CD4-positive, alpha-beta T cell treated with Interleukin-15 for 1 hour (primary cell): ENCODE results near the gene PGF.

Source experiments
- DNase-seq: peaks from one replicate; pipeline ENCODE4 v3.0.0-alpha.2; 2020

Gene PGF

GRCh38 chr14:74915826-74916225 lies 39.6 kb downstream of the PGF start:
- DNase-seq = no peak

GRCh38 chr14:74915426-74915825 lies 40.0 kb downstream of the PGF start:
- no peak for DNase-seq

- DNase-seq = no peak
Observed at GRCh38 chr14:74913986-74914573, 41.3 kb downstream of the PGF start.

- DNase-seq = no peak
Observed at GRCh38 chr14:74913393-74913910, 41.9 kb downstream of the PGF start.

- no peak for DNase-seq
Observed at GRCh38 chr14:74912801-74913200, 42.6 kb downstream of the PGF start.

- DNase-seq = no peak
Observed at GRCh38 chr14:74912111-74912510, 43.3 kb downstream of the PGF start.

GRCh38 chr14:74911704-74912103 lies 43.7 kb downstream of the PGF start:
- DNase-seq = no peak

GRCh38 chr14:74911221-74911620 lies 44.2 kb downstream of the PGF start:
- DNase-seq = no peak

- DNase-seq = no peak
Observed at GRCh38 chr14:74910556-74910955, 44.8 kb downstream of the PGF start.

- no peak for DNase-seq
Observed at GRCh38 chr14:74909911-74910310, 45.5 kb downstream of the PGF start.

GRCh38 chr14:74909501-74909900 lies 45.9 kb downstream of the PGF start:
- DNase-seq = no peak

GRCh38 chr14:74908861-74909341 lies 46.5 kb downstream of the PGF start:
- DNase-seq = no peak

- DNase-seq = no peak
Observed at GRCh38 chr14:74907744-74908143, 47.7 kb downstream of the PGF start.

- no peak for DNase-seq
Observed at GRCh38 chr14:74906925-74907521, 48.4 kb downstream of the PGF start.

GRCh38 chr14:74905595-74906142 lies 49.7 kb downstream of the PGF start:
- DNase-seq = peak; percentile 65

- DNase-seq = no peak
Observed at GRCh38 chr14:74904635-74905503, 50.5 kb downstream of the PGF start.

GRCh38 chr14:74902941-74903705 lies 52.3 kb downstream of the PGF start:
- DNase-seq = no peak

- no peak for DNase-seq
Observed at GRCh38 chr14:74898694-74899093, 56.7 kb downstream of the PGF start.

GRCh38 chr14:74898083-74898482 lies 57.3 kb downstream of the PGF start:
- no peak for DNase-seq

GRCh38 chr14:74897642-74898041 lies 57.8 kb downstream of the PGF start:
- DNase-seq = no peak

GRCh38 chr14:74896400-74896799 lies 59.0 kb downstream of the PGF start:
- no peak for DNase-seq

GRCh38 chr14:74893614-74894091 lies 61.7 kb downstream of the PGF start:
- DNase-seq = no peak
